ENCODE data around the gene DPEP3.

DPEP3 gene

GRCh38 chr16:68021490-68021889, 41.2 kb upstream of the DPEP3 start:
- TF ChIP-seq ZNF565 (CRISPR knock-in tag; conservative IDR thresholded peaks at IDR 0.05; ENCODE audit: low read depth), result no peak
- TF ChIP-seq PPARA (CRISPR knock-in tag; IDR thresholded peaks at IDR 0.05; ENCODE audit: borderline replicate concordance), result no peak
- TF ChIP-seq BACH2 (CRISPR knock-in tag; IDR thresholded peaks at IDR 0.05; ENCODE audit: borderline replicate concordance), result no peak
- TF ChIP-seq ARNTL (CRISPR knock-in tag; IDR thresholded peaks at IDR 0.05; ENCODE audit: borderline replicate concordance, low read depth), result no peak
- no peak for TF ChIP-seq RARB (CRISPR knock-in tag; IDR thresholded peaks at IDR 0.05)
- no peak for TF ChIP-seq TOX (CRISPR knock-in tag; IDR thresholded peaks at IDR 0.05; ENCODE audit: borderline replicate concordance)
- TF ChIP-seq ZC3H10 (CRISPR knock-in tag; IDR thresholded peaks at IDR 0.05), result no peak
- no peak for TF ChIP-seq ZFP3 (CRISPR knock-in tag; IDR thresholded peaks at IDR 0.05)
- no peak for TF ChIP-seq TCF4 (CRISPR knock-in tag; IDR thresholded peaks at IDR 0.05; ENCODE audit: borderline replicate concordance)
- TF ChIP-seq CSDC2 (CRISPR knock-in tag; IDR thresholded peaks at IDR 0.05), result no peak
- no peak for TF ChIP-seq GLIS3 (CRISPR knock-in tag; IDR thresholded peaks at IDR 0.05)
- TF ChIP-seq PATZ1 (CRISPR knock-in tag; IDR thresholded peaks at IDR 0.05; ENCODE audit: borderline replicate concordance), result no peak
- TF ChIP-seq SNAI2 (CRISPR knock-in tag; IDR thresholded peaks at IDR 0.05), result no peak
- no peak for TF ChIP-seq CSRNP3 (CRISPR knock-in tag; IDR thresholded peaks at IDR 0.05)
- no peak for TF ChIP-seq ZNF8 (CRISPR knock-in tag; IDR thresholded peaks at IDR 0.05)
- no peak for TF ChIP-seq ZNF70 (CRISPR knock-in tag; IDR thresholded peaks at IDR 0.05)
- TF ChIP-seq POU6F1 (CRISPR knock-in tag; IDR thresholded peaks at IDR 0.05; ENCODE audit: borderline replicate concordance, low read depth), result no peak
- no peak for TF ChIP-seq ZFP30 (CRISPR knock-in tag; IDR thresholded peaks at IDR 0.05)
- TF ChIP-seq TSHZ2 (CRISPR knock-in tag; IDR thresholded peaks at IDR 0.05), result no peak
- no peak for TF ChIP-seq ISL1 (CRISPR knock-in tag; IDR thresholded peaks at IDR 0.05)
- ATAC-seq, result no peak

- no peak for ATAC-seq
- TF ChIP-seq BACH2 (CRISPR knock-in tag; IDR thresholded peaks at IDR 0.05; ENCODE audit: borderline replicate concordance) (no peak), PATZ1 (CRISPR knock-in tag; IDR thresholded peaks at IDR 0.05; ENCODE audit: borderline replicate concordance) (no peak), TOX (CRISPR knock-in tag; IDR thresholded peaks at IDR 0.05; ENCODE audit: borderline replicate concordance) (no peak), CSRNP3 (CRISPR knock-in tag; IDR thresholded peaks at IDR 0.05) (no peak), TSHZ2 (CRISPR knock-in tag; IDR thresholded peaks at IDR 0.05) (no peak), RARB (CRISPR knock-in tag; IDR thresholded peaks at IDR 0.05) (no peak), ZFP3 (CRISPR knock-in tag; IDR thresholded peaks at IDR 0.05) (no peak), CREB5 (CRISPR knock-in tag; IDR thresholded peaks at IDR 0.05; ENCODE audit: low read depth) (no peak), ZNF8 (CRISPR knock-in tag; IDR thresholded peaks at IDR 0.05) (no peak), ZC3H10 (CRISPR knock-in tag; IDR thresholded peaks at IDR 0.05) (no peak), TCF4 (CRISPR knock-in tag; IDR thresholded peaks at IDR 0.05; ENCODE audit: borderline replicate concordance) (no peak)
These were observed 38.9 kb upstream of the DPEP3 start for GRCh38 chr16:68019167-68019680.
